Measurements from ENCODE around the gene GRIN2A.

GRIN2A gene

GRCh38 chr16:10210944-10211343, 28.7 kb upstream of the GRIN2A start:
- DNase-seq (ENCODE audit: insufficient read length) (no peak), FAIRE-seq (no peak)
- TF ChIP-seq POLR2A (IDR thresholded peaks at IDR 0.05; ENCODE audit: low read depth, low read length) (no peak), TAF1 (IDR thresholded peaks at IDR 0.05; ENCODE audit: borderline replicate concordance, low read depth, low read length) (no peak), POLR2AphosphoS5 (IDR thresholded peaks at IDR 0.05; ENCODE audit: low read depth, low read length) (no peak)

GRCh38 chr16:10206865-10207264, 24.6 kb upstream of the GRIN2A start:
- no peak for DNase-seq (ENCODE audit: insufficient read length)
- no peak for TF ChIP-seq POLR2AphosphoS5 (IDR thresholded peaks at IDR 0.05; ENCODE audit: low read depth, low read length)
- no peak for TF ChIP-seq TAF1 (IDR thresholded peaks at IDR 0.05; ENCODE audit: borderline replicate concordance, low read depth, low read length)
- TF ChIP-seq POLR2A (IDR thresholded peaks at IDR 0.05; ENCODE audit: low read depth, low read length): no peak
- FAIRE-seq: no peak

GRCh38 chr16:10206215-10206614, 24.0 kb upstream of the GRIN2A start:
- FAIRE-seq (peak; percentile 67), DNase-seq (ENCODE audit: insufficient read length) (no peak)
- TF ChIP-seq POLR2A (IDR thresholded peaks at IDR 0.05; ENCODE audit: low read depth, low read length): no peak
- TF ChIP-seq TAF1 (IDR thresholded peaks at IDR 0.05; ENCODE audit: borderline replicate concordance, low read depth, low read length): no peak
- no peak for TF ChIP-seq POLR2AphosphoS5 (IDR thresholded peaks at IDR 0.05; ENCODE audit: low read depth, low read length)

- FAIRE-seq: peak; percentile 9
- TF ChIP-seq POLR2AphosphoS5 (IDR thresholded peaks at IDR 0.05; ENCODE audit: low read depth, low read length) (no peak), TAF1 (IDR thresholded peaks at IDR 0.05; ENCODE audit: borderline replicate concordance, low read depth, low read length) (no peak), POLR2A (IDR thresholded peaks at IDR 0.05; ENCODE audit: low read depth, low read length) (no peak)
- no peak for DNase-seq (ENCODE audit: insufficient read length)
Observed at GRCh38 chr16:10205688-10206087, 23.5 kb upstream of the GRIN2A start.

GRCh38 chr16:10202649-10203048, 20.4 kb upstream of the GRIN2A start:
- no peak for TF ChIP-seq TAF1 (IDR thresholded peaks at IDR 0.05; ENCODE audit: borderline replicate concordance, low read depth, low read length)
- TF ChIP-seq POLR2A (IDR thresholded peaks at IDR 0.05; ENCODE audit: low read depth, low read length): no peak
- no peak for TF ChIP-seq POLR2AphosphoS5 (IDR thresholded peaks at IDR 0.05; ENCODE audit: low read depth, low read length)
- FAIRE-seq (no peak), DNase-seq (ENCODE audit: insufficient read length) (no peak)

- DNase-seq (ENCODE audit: insufficient read length): no peak
- FAIRE-seq: no peak
- no peak for TF ChIP-seq TAF1 (IDR thresholded peaks at IDR 0.05; ENCODE audit: borderline replicate concordance, low read depth, low read length)
- no peak for TF ChIP-seq POLR2AphosphoS5 (IDR thresholded peaks at IDR 0.05; ENCODE audit: low read depth, low read length)
- no peak for TF ChIP-seq POLR2A (IDR thresholded peaks at IDR 0.05; ENCODE audit: low read depth, low read length)
Observed at GRCh38 chr16:10200637-10201586, 18.7 kb upstream of the GRIN2A start.

- TF ChIP-seq POLR2A (IDR thresholded peaks at IDR 0.05; ENCODE audit: low read depth, low read length) (no peak), POLR2AphosphoS5 (IDR thresholded peaks at IDR 0.05; ENCODE audit: low read depth, low read length) (no peak), TAF1 (IDR thresholded peaks at IDR 0.05; ENCODE audit: borderline replicate concordance, low read depth, low read length) (no peak)
- FAIRE-seq (no peak), DNase-seq (ENCODE audit: insufficient read length) (no peak)
Observed at GRCh38 chr16:10196999-10197398, 14.8 kb upstream of the GRIN2A start.

GRCh38 chr16:10191096-10191495, 8.9 kb upstream of the GRIN2A start:
- no peak for FAIRE-seq
- no peak for TF ChIP-seq POLR2AphosphoS5 (IDR thresholded peaks at IDR 0.05; ENCODE audit: low read depth, low read length)
- no peak for TF ChIP-seq POLR2A (IDR thresholded peaks at IDR 0.05; ENCODE audit: low read depth, low read length)
- no peak for TF ChIP-seq TAF1 (IDR thresholded peaks at IDR 0.05; ENCODE audit: borderline replicate concordance, low read depth, low read length)
- DNase-seq (ENCODE audit: insufficient read length): no peak

- DNase-seq (ENCODE audit: insufficient read length) (no peak), FAIRE-seq (no peak)
- TF ChIP-seq TAF1 (IDR thresholded peaks at IDR 0.05; ENCODE audit: borderline replicate concordance, low read depth, low read length): no peak
- TF ChIP-seq POLR2AphosphoS5 (IDR thresholded peaks at IDR 0.05; ENCODE audit: low read depth, low read length): no peak
- TF ChIP-seq POLR2A (IDR thresholded peaks at IDR 0.05; ENCODE audit: low read depth, low read length): no peak
Observed at GRCh38 chr16:10189861-10190390, 7.7 kb upstream of the GRIN2A start.

GRCh38 chr16:10188236-10188635, 6.0 kb upstream of the GRIN2A start:
- DNase-seq (ENCODE audit: insufficient read length) (no peak), FAIRE-seq (no peak)
- TF ChIP-seq POLR2A (IDR thresholded peaks at IDR 0.05; ENCODE audit: low read depth, low read length) (no peak), TAF1 (IDR thresholded peaks at IDR 0.05; ENCODE audit: borderline replicate concordance, low read depth, low read length) (no peak), POLR2AphosphoS5 (IDR thresholded peaks at IDR 0.05; ENCODE audit: low read depth, low read length) (no peak)

- peak; percentile 77 for DNase-seq (ENCODE audit: insufficient read length)
- no peak for TF ChIP-seq POLR2A (IDR thresholded peaks at IDR 0.05; ENCODE audit: low read depth, low read length)
- TF ChIP-seq TAF1 (IDR thresholded peaks at IDR 0.05; ENCODE audit: borderline replicate concordance, low read depth, low read length): no peak
- TF ChIP-seq POLR2AphosphoS5 (IDR thresholded peaks at IDR 0.05; ENCODE audit: low read depth, low read length): no peak
- no peak for FAIRE-seq
Observed at GRCh38 chr16:10181196-10182162, 749 bp downstream of the GRIN2A start.
